HEK293T (cell line): ENCODE data around the gene GIMAP5.

ENCODE experiments used
- CTCF ChIA-PET: fragments of 350-600 bp; formaldehyde crosslinking; extraction: SDS; loops from one replicate; lab custom pipeline; 2021; ENCODE audit warnings: antibody characterized with exemption, inconsistent platforms; lab: Yijun Ruan, JAX
- POLR2A ChIA-PET: fragments of 350-600 bp; formaldehyde crosslinking; extraction: SDS; loops from one replicate; lab custom pipeline; 2020; ENCODE audit warnings: antibody characterized with exemption, inconsistent platforms; lab: Yijun Ruan, JAX
- DNase-seq: peaks from one replicate; pipeline ENCODE4 v3.0.0; 2012; ENCODE audit warnings: mixed read lengths; ENCODE audit errors: extremely low spot score
- ARNT ChIP-seq: fragments of 450-650 bp; IDR thresholded peaks from 2 replicates; pipeline ENCODE4 v1.6.1; 2017; ENCODE audit warnings: mild to moderate bottlenecking
- BHLHE40 ChIP-seq: fragments of 450-650 bp; IDR thresholded peaks from 2 replicates; pipeline ENCODE4 v1.6.1; 2016; ENCODE audit warnings: mild to moderate bottlenecking, moderate library complexity, borderline replicate concordance
- CTBP1 ChIP-seq: fragments of 450-650 bp; IDR thresholded peaks from 2 replicates; pipeline ENCODE4 v1.6.1; 2016; ENCODE audit warnings: borderline replicate concordance
- ELF4 ChIP-seq: fragments of 450-650 bp; IDR thresholded peaks from 2 replicates; pipeline ENCODE4 v1.6.1; 2017; ENCODE audit warnings: antibody characterized with exemption
- FOXA1 ChIP-seq: fragments of 450-650 bp; IDR thresholded peaks from 2 replicates; pipeline ENCODE4 v1.6.1; 2016; ENCODE audit warnings: mild to moderate bottlenecking
- FOXK2 ChIP-seq: fragments of 450-650 bp; IDR thresholded peaks from 2 replicates; pipeline ENCODE4 v1.6.1; 2016; ENCODE audit warnings: mild to moderate bottlenecking
- FOXM1 ChIP-seq: fragments of 450-650 bp; IDR thresholded peaks from 2 replicates; pipeline ENCODE4 v1.6.1; 2017; ENCODE audit warnings: mild to moderate bottlenecking, borderline replicate concordance
- HDGF ChIP-seq: fragments of 450-650 bp; IDR thresholded peaks from 2 replicates; pipeline ENCODE4 v1.6.1; 2017; ENCODE audit warnings: antibody characterized with exemption, borderline replicate concordance
- L3MBTL2 ChIP-seq: fragments of 450-650 bp; conservative IDR thresholded peaks from 2 replicates; pipeline ENCODE4 v1.6.1; 2016; ENCODE audit warnings: mild to moderate bottlenecking
- LEF1 ChIP-seq: fragments of 450-650 bp; IDR thresholded peaks from 2 replicates; pipeline ENCODE4 v1.6.1; 2017; ENCODE audit warnings: mild to moderate bottlenecking, borderline replicate concordance
- NFRKB ChIP-seq: fragments of 450-650 bp; IDR thresholded peaks from 2 replicates; pipeline ENCODE4 v1.6.1; 2016; ENCODE audit warnings: mild to moderate bottlenecking, moderate library complexity
- SP1 ChIP-seq: fragments of 450-650 bp; IDR thresholded peaks from 2 replicates; pipeline ENCODE4 v1.6.1; 2017
- SUZ12 ChIP-seq: fragments of 450-650 bp; IDR thresholded peaks from 2 replicates; pipeline ENCODE4 v1.6.1; 2016; ENCODE audit warnings: mild to moderate bottlenecking
- TARDBP ChIP-seq: fragments of 450-650 bp; IDR thresholded peaks from 2 replicates; pipeline ENCODE4 v1.6.1; 2016
- ZNF384 ChIP-seq: fragments of 450-650 bp; IDR thresholded peaks from 2 replicates; pipeline ENCODE4 v1.6.1; 2016
- TF ChIP-seq, protein P1 (sequence below): fragments of 450-650 bp; IDR thresholded peaks from 2 replicates; pipeline ENCODE4 v1.6.1; 2016

The GIMAP5 gene

GRCh38 chr7:150732786-150733481 is 4.3 kb upstream of the GIMAP5 start:
- no peak for DNase-seq
- ChIA-PET CTCF (interaction anchor here (0.6 to 0.9 kb wide), 3 partner anchors 9 to 284 kb away, joined by 3 read pairs; no protein-coding TSS in a partner anchor), POLR2A (no interaction called here)
- no peak for TF ChIP-seq HDGF

- ChIA-PET CTCF (interaction anchor here (0.7 to 0.9 kb wide), 2 partner anchors 9 to 285 kb away, joined by 3 read pairs; no protein-coding TSS in a partner anchor), POLR2A (no interaction called here)
- no peak for TF ChIP-seq FOXM1
- no peak for TF ChIP-seq SP1
- TF ChIP-seq FOXK2 = no peak
- no peak for TF ChIP-seq LEF1
- TF ChIP-seq CTBP1 = no peak
- no peak for TF ChIP-seq FOXA1
- no peak for TF ChIP-seq L3MBTL2
- no peak for TF ChIP-seq ELF4
- no peak for TF ChIP-seq NFRKB
- TF ChIP-seq HDGF = no peak
- TF ChIP-seq, protein P1, sequence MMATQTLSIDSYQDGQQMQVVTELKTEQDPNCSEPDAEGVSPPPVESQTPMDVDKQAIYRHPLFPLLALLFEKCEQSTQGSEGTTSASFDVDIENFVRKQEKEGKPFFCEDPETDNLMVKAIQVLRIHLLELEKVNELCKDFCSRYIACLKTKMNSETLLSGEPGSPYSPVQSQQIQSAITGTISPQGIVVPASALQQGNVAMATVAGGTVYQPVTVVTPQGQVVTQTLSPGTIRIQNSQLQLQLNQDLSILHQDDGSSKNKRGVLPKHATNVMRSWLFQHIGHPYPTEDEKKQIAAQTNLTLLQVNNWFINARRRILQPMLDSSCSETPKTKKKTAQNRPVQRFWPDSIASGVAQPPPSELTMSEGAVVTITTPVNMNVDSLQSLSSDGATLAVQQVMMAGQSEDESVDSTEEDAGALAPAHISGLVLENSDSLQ = no peak
- TF ChIP-seq ARNT = no peak
- DNase-seq = no peak
Observed at GRCh38 chr7:150733482-150734095, 3.6 kb upstream of the GIMAP5 start.

DNA sequence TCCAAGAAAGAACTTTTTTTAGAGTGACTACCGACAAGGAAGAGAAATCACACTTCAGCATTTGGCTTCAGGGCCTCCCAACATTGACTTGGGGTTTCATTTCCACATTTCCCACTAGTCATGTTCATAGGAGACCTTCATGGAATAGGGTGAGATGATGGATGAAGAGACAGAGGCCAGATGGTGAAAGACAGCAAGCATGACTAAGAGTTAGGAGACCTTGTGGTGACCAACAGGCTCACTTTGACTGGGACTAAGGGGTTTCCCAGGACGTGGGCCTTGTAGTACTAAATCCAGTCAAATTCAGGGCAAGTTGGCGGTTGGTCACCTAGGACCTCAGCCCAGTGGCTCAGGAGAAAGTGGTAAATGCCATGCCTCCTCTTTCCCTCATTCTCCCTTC is 3.0 kb upstream of the GIMAP5 start:
- no peak for DNase-seq
- no peak for TF ChIP-seq FOXA1
- no peak for TF ChIP-seq CTBP1
- no peak for TF ChIP-seq HDGF
- no peak for TF ChIP-seq ZNF384
- ChIA-PET POLR2A (no interaction called here), CTCF (no interaction called here)

DNA sequence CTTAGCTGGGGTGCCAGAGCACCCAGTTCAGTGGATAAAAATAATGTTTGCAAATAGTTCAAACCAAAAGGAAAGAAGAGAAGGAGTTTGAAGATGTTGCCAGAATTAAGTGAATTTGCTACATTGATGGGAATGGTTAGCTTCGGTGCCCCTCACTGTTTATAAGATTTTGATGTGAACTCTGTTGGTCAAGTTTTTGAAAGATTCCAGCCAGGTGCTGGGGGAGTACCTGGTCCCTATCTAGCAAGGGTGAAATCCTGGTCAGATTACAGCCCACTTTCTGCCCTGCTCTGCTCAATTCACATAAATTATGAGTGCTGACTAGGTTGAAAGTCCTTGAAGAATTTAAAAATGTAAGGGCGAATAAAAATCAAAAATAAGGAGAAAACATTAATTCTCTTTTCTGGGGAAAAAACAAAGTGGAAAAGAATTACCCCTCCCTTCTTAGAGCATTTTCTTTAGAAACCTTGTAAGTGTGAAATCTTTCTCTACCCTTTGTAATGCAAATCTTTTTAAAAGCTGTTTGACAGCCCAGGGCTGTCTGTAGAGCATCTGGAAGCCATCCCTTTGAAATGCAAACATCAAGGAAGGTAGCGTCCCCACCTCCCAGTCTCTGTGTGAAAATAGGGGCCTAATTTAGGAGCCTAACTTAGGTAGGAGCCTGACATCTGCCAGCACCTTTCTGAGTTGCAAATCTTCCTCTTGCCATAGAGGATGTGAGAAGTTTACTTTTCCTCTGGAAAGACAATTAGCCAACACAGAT is 1.4 kb upstream of the GIMAP5 start:
- ChIA-PET POLR2A (no interaction called here), CTCF (no interaction called here)
- DNase-seq = no peak
- TF ChIP-seq TARDBP (no peak), L3MBTL2 (no peak), NFRKB (no peak), SP1 (no peak), SUZ12 (no peak), ELF4 (no peak), FOXK2 (no peak), ZNF384 (no peak), ARNT (no peak), LEF1 (no peak), FOXM1 (no peak), HDGF (no peak), BHLHE40 (no peak), FOXA1 (no peak)
- TF ChIP-seq, protein P1 = no peak

DNA sequence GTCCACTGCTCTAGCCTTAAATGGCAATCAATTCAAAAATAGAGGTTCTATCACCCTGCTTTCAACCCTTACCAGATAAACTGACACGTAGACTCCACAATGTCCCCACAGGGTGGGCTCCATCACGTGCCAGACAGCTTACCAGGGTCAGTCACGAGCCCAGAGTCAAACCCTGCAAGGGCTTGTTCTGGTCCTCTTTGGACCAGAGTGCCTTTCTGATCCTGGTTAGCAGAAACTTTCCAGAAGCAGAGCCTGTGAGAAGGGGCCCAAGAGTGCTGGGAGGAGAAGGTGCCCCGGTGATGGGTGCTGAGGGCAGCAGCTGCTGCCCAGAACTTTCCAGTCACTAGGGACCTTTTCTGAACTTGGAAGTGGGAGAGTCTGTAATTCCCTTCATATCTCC is 354 bp upstream of the GIMAP5 start:
- no peak for TF ChIP-seq NFRKB
- no peak for TF ChIP-seq FOXA1
- no peak for TF ChIP-seq FOXK2
- TF ChIP-seq SUZ12 = no peak
- no peak for TF ChIP-seq ARNT
- TF ChIP-seq CTBP1 = no peak
- TF ChIP-seq SP1 = no peak
- TF ChIP-seq ELF4 = no peak
- TF ChIP-seq, protein P1 = no peak
- no peak for TF ChIP-seq BHLHE40
- TF ChIP-seq FOXM1 = no peak
- TF ChIP-seq ZNF384 = no peak
- TF ChIP-seq TARDBP = no peak
- ChIA-PET CTCF (no interaction called here), POLR2A (no interaction called here)
- no peak for DNase-seq

- CTCF ChIA-PET = no interaction called here
- TF ChIP-seq ZNF384 = no peak
- no peak for TF ChIP-seq L3MBTL2
- TF ChIP-seq NFRKB = no peak
- no peak for TF ChIP-seq FOXM1
- TF ChIP-seq TARDBP = no peak
- TF ChIP-seq ELF4 = no peak
- no peak for TF ChIP-seq SUZ12
- TF ChIP-seq BHLHE40 = no peak
- no peak for TF ChIP-seq FOXA1
- no peak for TF ChIP-seq LEF1
- TF ChIP-seq ARNT = no peak
- no peak for TF ChIP-seq CTBP1
- TF ChIP-seq SP1 = no peak
- no peak for TF ChIP-seq FOXK2
- TF ChIP-seq HDGF = no peak
- TF ChIP-seq, protein P1 = no peak
Observed at GRCh38 chr7:150738092-150738491, 874 bp downstream of the GIMAP5 start.

More at GRCh38 chr7:150738092-150738491, 874 bp downstream of the GIMAP5 start:
- POLR2A ChIA-PET = no interaction called here
- DNase-seq = no peak
